GM12878 (cell line): Measurements from ENCODE around the gene LUZP2.

Experiments used
- DPF2 ChIP-seq: fragments of 450-650 bp; IDR thresholded peaks from 2 replicates; pipeline ENCODE4 v1.6.1; 2017; ENCODE audit warnings: mild to moderate bottlenecking
- EZH2 ChIP-seq: IDR thresholded peaks from 2 replicates; pipeline ENCODE4 v1.6.1; 2012; ENCODE audit warnings: low read depth, mild to moderate bottlenecking, control low read depth, inconsistent platforms, low read length, borderline replicate concordance; ENCODE audit not compliant: control insufficient read depth
- GABPA ChIP-seq: IDR thresholded peaks from 2 replicates; pipeline ENCODE4 v1.6.1; 2014; ENCODE audit warnings: antibody characterized with exemption, low read depth, mild to moderate bottlenecking, inconsistent platforms
- IRF4 ChIP-seq: IDR thresholded peaks from 2 replicates; pipeline ENCODE4 v1.6.1; 2011; ENCODE audit warnings: low read depth, low read length
- NRF1 ChIP-seq: conservative IDR thresholded peaks from 2 replicates; pipeline ENCODE4 v1.6.1; 2011; ENCODE audit warnings: mild to moderate bottlenecking, low read depth, low read length, improper control_type of control experiment
- POLR2A ChIP-seq: IDR thresholded peaks from 2 replicates; pipeline ENCODE4 v1.6.1; 2011; ENCODE audit warnings: low read depth, mild to moderate bottlenecking, low read length
- ZNF274 ChIP-seq: IDR thresholded peaks from one replicate; pipeline ENCODE4 v1.8.0; 2011; ENCODE audit not compliant: insufficient read length, insufficient read depth

DNA sequence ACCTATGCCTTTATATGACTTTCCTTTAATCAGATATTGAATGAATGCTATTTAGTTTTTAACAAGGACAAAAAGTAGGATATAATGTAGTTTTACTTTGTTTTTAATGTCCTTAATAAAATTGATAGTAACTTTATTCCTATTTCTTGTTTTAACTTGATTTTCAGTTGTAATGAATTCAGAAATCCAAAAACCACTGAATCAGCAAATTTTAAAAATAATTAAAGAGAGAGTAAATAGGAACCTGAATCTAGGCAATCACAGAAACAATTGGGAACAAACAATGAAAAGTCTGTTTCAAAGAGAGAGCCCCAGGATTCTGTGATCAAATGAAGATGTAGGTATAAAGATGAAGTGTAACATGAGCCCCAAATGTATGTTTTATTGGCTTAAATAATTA, 556.0 kb downstream of the LUZP2 start:
- TF ChIP-seq ZNF274 (no peak), IRF4 (no peak), POLR2A (no peak), DPF2 (no peak), NRF1 (no peak), EZH2 (no peak), GABPA (no peak)
